B cell (primary cell): ENCODE results near the gene HES4. TPM values are rescaled to one million over a fixed set of nuclear protein-coding genes. Genes with fewer than 3 reads are reported as not detected.
A peak's percentile ranks its signal among the peaks of the same experiment; 100 is the strongest.
"Not testable (repeated sequence)": the region's sequence is repeated elsewhere in the genome, so short reads cannot be mapped to it uniquely, and the experiment has no call there.

ENCODE experiments used
- ATAC-seq: fragments of 200-7000 bp; cut with Tn5 transposase; one replicate; pipeline ENCODE4 v1.10.0; 2021; ENCODE audit warnings: low read depth, mild to moderate bottlenecking, moderate number of reproducible peaks, moderate library complexity
- CTCF ChIA-PET: fragments of 350-600 bp; sonication (Branson Sonifier 250); formaldehyde crosslinking; loops from one replicate; lab custom pipeline; 2021; ENCODE audit warnings: antibody characterized with exemption, inconsistent platforms; lab: Charles Lee
- POLR2A ChIA-PET: fragments of 350-600 bp; sonication (Branson Sonifier 250); formaldehyde crosslinking; loops from one replicate; lab custom pipeline; 2021; ENCODE audit warnings: antibody characterized with exemption; lab: Charles Lee
- DNase-seq: peaks from one replicate; pipeline ENCODE4 v3.0.0; 2013
- H2AFZ ChIP-seq: 2 replicates; pipeline ENCODE4 v1.6.1; 2012; ENCODE audit warnings: mild to moderate bottlenecking, low read depth, low read length; ENCODE audit not compliant: insufficient read depth, poor library complexity, severe bottlenecking
- H3K27ac ChIP-seq, 2 donors: 1 replicate in 1 of 2; 2 replicates in 1 of 2; pipeline ENCODE4 v1.5.1; 2012 to 2013; ENCODE audit warnings: low read length in 2 of 2, mild to moderate bottlenecking in 2 of 2, moderate library complexity in 1 of 2
- H3K27me3 ChIP-seq, 4 experiments: fragments of 200-600 bp in 1 of 4; sonication (generic) in 1 of 4; replicated peaks in 1 of 4; 1 replicate in 2 of 4; 2 replicates in 2 of 4; pipeline versions ENCODE4 v1.6.1 to v1.7.0; 2013 to 2016; ENCODE audit warnings: low read length in 3 of 4, mild to moderate bottlenecking in 2 of 4, mixed read lengths in 1 of 4, moderate library complexity in 1 of 4; ENCODE audit not compliant: insufficient read depth in 4 of 4, control insufficient read depth in 3 of 4; ENCODE audit errors: control extremely low read depth in 1 of 4
- H3K36me3 ChIP-seq, 2 experiments: replicated peaks in 1 of 2; 1 replicate in 1 of 2; 2 replicates in 1 of 2; pipeline versions ENCODE4 v1.6.1 to v1.7.1; 2013; ENCODE audit warnings: low read length in 1 of 2; ENCODE audit not compliant: insufficient read depth in 2 of 2, control insufficient read depth in 1 of 2; ENCODE audit errors: control extremely low read depth in 1 of 2, extremely low read depth in 1 of 2
- H3K4me1 ChIP-seq, 2 donors: fragments of 200-600 bp in 1 of 2; sonication (generic) in 1 of 2; 1 replicate in 1 of 2; 2 replicates in 1 of 2; pipeline versions ENCODE4 v1.5.1 to v1.6.1; 2013 to 2017; ENCODE audit warnings: low read length in 2 of 2; ENCODE audit not compliant: control insufficient read depth in 2 of 2, insufficient read depth in 2 of 2
- H3K4me2 ChIP-seq: replicated peaks from 2 replicates; pipeline ENCODE3; 2012; ENCODE audit warnings: mild to moderate bottlenecking, low read depth, low read length; ENCODE audit not compliant: poor library complexity, severe bottlenecking
- H3K4me3 ChIP-seq, 5 experiments: fragments of 200-600 bp in 1 of 5; sonication (generic) in 1 of 5; 1 replicate in 3 of 5; 2 replicates in 2 of 5; pipeline versions ENCODE4 v1.5.1 to v1.7.0; 2011 to 2016; ENCODE audit warnings: low read length in 4 of 5, mild to moderate bottlenecking in 4 of 5, low read depth in 2 of 5, control low read depth in 1 of 5, moderate library complexity in 1 of 5; ENCODE audit not compliant: insufficient read depth in 1 of 5; ENCODE audit errors: control extremely low read depth in 1 of 5, extremely low read depth in 1 of 5
- H3K79me2 ChIP-seq: fragments of 200-600 bp; sonication (generic); one replicate; pipeline ENCODE4 v1.6.0; 2016; ENCODE audit warnings: low read length; ENCODE audit not compliant: control insufficient read depth, insufficient read depth
- H3K9ac ChIP-seq: fragments of 200-600 bp; sonication (generic); 2 replicates; pipeline ENCODE4 v1.6.1; 2017; ENCODE audit warnings: mild to moderate bottlenecking, low read length, moderate library complexity
- H3K9me3 ChIP-seq, 3 donors: one replicate each; pipeline versions ENCODE4 v1.6.1 to v1.7.1; 2013; ENCODE audit warnings: low read length in 2 of 3; ENCODE audit not compliant: control insufficient read depth in 2 of 3, insufficient read depth in 1 of 3; ENCODE audit errors: control extremely low read depth in 1 of 3
- H4K20me1 ChIP-seq: 2 replicates; pipeline ENCODE4 v1.6.0; 2012; ENCODE audit warnings: mild to moderate bottlenecking, low read length; ENCODE audit not compliant: insufficient read depth, control insufficient read depth, poor library complexity, severe bottlenecking
- H3K27ac Mint-ChIP-seq: one replicate; pipeline ENCODE4 v1.8.0; 2021; ENCODE audit warnings: mixed read lengths
- H3K27me3 Mint-ChIP-seq: one replicate; pipeline ENCODE4 v1.8.0; 2021; ENCODE audit warnings: mixed read lengths
- H3K4me1 Mint-ChIP-seq: one replicate; pipeline ENCODE4 v1.8.0; 2021; ENCODE audit warnings: mixed read lengths
- H3K4me3 Mint-ChIP-seq: one replicate; pipeline ENCODE4 v1.8.0; 2021; ENCODE audit warnings: mixed read lengths
- H3K9me3 Mint-ChIP-seq: one replicate; pipeline ENCODE4 v1.8.0; 2022; ENCODE audit warnings: mixed read lengths; ENCODE audit not compliant: insufficient read depth
- EZH2 ChIP-seq: IDR thresholded peaks from 2 replicates; pipeline ENCODE4 v1.6.1; 2012; ENCODE audit warnings: borderline replicate concordance, low read depth, mild to moderate bottlenecking, moderate library complexity, low read length; ENCODE audit not compliant: insufficient read depth, poor library complexity, severe bottlenecking
- WGBS: methylation state at CpG from one replicate; pipeline ENCODE4 v1.1.5; 2013; ENCODE audit warnings: missing lambda C conversion rate; ENCODE audit not compliant: insufficient coverage; 5-methylcytosine and 5-hydroxymethylcytosine counted together
- intact Hi-C: fragments of 100-400 bp; cut with micrococcal nuclease; formaldehyde crosslinking; loops from one replicate; pipeline ENCODE4 v1.10.0; 2022
- polyA plus RNA-seq: library from polyadenylated mRNA; depleted of rRNA; stranded (reverse); fragments of >200 nt; gene quantifications from 2 replicates; pipeline ENCODE4 v1.2.3, GENCODE V29; 2012
- total RNA-seq, 2 donors: library from RNA; stranded (reverse); fragments of 120-200 nt in 1 of 2; gene quantifications; 1 replicate in 1 of 2; 2 replicates in 1 of 2; pipeline versions ENCODE4 v1.2.3 to v1.2.4, GENCODE V29; 2013 to 2022
- TF ChIP-seq, protein P1 (sequence below): fragments of 200-600 bp; IDR thresholded peaks from one replicate; pipeline ENCODE4 v1.8.0; 2022; ENCODE audit warnings: antibody characterized with exemption, mild to moderate bottlenecking

Gene HES4
- total and polyA plus RNA-seq, 2 donors (not counting 1 experiment from before 2014, with no cell fraction given), result 3.2 to 4.5 TPM

DNA sequence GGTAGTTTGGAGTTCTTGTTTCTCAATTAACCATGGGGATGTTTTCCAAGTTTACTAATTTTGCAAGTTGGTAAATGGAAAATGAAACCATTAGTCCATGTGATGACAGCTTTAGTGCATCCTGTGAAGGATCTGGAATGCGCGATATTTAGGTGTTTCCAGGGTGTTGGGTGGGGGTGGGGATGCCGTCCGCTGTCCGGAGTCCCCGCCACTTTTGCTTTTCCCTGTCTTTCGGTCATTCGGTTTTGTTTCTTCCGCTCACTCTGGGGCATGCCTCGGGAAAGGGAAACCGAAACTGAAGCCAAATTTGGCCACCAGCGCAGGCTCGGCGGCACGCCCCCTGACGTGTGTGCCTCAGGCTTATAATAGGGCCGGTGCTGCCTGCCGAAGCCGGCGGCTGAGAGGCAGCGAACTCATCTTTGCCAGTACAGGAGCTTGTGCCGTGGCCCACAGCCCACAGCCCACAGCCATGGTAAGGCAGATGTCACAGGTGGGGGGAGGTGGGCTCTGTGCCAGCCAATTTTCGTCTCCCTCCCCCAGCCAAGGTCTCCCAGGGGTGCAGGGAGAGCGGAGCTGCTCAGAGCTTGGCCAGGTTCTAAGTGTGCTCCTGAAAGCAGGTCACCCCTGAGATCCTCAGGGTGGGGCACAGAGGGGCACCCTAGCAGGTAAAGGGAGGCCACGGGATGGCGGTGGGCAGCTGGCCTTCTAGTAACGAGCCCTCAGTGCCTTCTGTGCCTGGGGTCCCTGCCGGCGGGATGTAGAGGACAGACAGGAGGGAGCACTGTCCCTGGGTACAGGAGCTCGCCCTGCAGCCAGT lies 13.4 kb upstream of the HES4 start, which contains the start of gene ISG15:
ISG15 (plus strand) TSS at position 393 of the 817 bp plus-strand sequence; CDS start at position 470, 77 bp downstream.
- peak within 1 kb of the TSS; percentile 79 for H3K9ac ChIP-seq
- peak within 1 kb of the TSS; percentile 68 to 94 (median 75) for H3K4me3 ChIP-seq
- ChIA-PET POLR2A (interaction anchor here (0.7 to 1.5 kb wide), 6 partner anchors 11 to 267 kb away, joined by 3 to 9 read pairs (median 4); partner anchors contain the start of genes HES4 and UBE2J2), CTCF (interaction anchor here (0.6 to 2.0 kb wide), 7 partner anchors 9 to 51 kb away, joined by 3 to 13 read pairs (median 4); no protein-coding TSS in a partner anchor)
- peaks cover 16 to 23% of the 10 kb centered on the region in 2 donors for H3K4me1 ChIP-seq
- Mint-ChIP-seq H3K4me1 (peaks cover 27% of the 10 kb centered on the region), H3K27me3 (peaks cover 6% of the 10 kb centered on the region), H3K27ac (peak within 1 kb of the TSS; percentile 98), H3K9me3 (no peaks in the 10 kb centered on the region), H3K4me3 (peak within 1 kb of the TSS; percentile 95)
- peak within 1 kb of the TSS; percentile 91 for H2AFZ ChIP-seq
- DNase-seq, result peak; percentile 91
- intact Hi-C loops, result loop anchor here (2.0 to 10.0 kb wide), 3 partner anchors 51 to 294 kb away; partner anchors contain the start of genes ACAP3, C1orf159 and PUSL1
- H3K36me3 ChIP-seq, result no peaks in the 10 kb centered on the region
- ATAC-seq, result peak; percentile 96
- H3K27ac ChIP-seq, result peak within 1 kb of the TSS; percentile 88 to 93
- 6% methylated on average over 27 of the region's 30 CpGs for WGBS
- TF ChIP-seq, protein P1, sequence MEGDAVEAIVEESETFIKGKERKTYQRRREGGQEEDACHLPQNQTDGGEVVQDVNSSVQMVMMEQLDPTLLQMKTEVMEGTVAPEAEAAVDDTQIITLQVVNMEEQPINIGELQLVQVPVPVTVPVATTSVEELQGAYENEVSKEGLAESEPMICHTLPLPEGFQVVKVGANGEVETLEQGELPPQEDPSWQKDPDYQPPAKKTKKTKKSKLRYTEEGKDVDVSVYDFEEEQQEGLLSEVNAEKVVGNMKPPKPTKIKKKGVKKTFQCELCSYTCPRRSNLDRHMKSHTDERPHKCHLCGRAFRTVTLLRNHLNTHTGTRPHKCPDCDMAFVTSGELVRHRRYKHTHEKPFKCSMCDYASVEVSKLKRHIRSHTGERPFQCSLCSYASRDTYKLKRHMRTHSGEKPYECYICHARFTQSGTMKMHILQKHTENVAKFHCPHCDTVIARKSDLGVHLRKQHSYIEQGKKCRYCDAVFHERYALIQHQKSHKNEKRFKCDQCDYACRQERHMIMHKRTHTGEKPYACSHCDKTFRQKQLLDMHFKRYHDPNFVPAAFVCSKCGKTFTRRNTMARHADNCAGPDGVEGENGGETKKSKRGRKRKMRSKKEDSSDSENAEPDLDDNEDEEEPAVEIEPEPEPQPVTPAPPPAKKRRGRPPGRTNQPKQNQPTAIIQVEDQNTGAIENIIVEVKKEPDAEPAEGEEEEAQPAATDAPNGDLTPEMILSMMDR, result no peak
- TF ChIP-seq EZH2, result no peak
- H3K27me3 ChIP-seq, result no peaks in the 10 kb centered on the region
- no peaks in the 10 kb centered on the region for H4K20me1 ChIP-seq
- H3K79me2 ChIP-seq, result peaks cover 20% of the 10 kb centered on the region
- H3K9me3 ChIP-seq, result peaks cover 0 to 8% (median 0%) of the 10 kb centered on the region in 3 donors
- peak within 1 kb of the TSS; percentile 96 for H3K4me2 ChIP-seq

DNA sequence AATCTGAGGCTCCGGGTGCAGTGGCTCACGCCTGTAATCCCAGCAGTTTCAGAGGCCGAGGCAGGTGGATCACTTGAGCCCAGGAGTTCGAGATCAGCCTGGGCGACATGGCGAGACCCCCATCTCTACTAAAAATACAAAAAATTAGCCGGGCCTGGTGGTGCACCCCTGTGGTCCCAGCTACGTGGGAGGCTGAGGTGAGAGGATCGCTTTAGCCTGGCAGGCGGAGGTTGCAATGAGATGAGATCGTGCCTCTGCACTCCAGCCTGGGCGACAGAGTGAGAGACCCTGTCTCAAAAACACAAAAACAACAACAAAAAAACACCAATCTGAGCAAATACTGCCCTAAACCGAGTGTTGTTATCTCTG lies 12.8 kb upstream of the HES4 start:
- H3K4me1 Mint-ChIP-seq, result peaks cover 27% of the 10 kb centered on the region
- H3K27me3 Mint-ChIP-seq, result peaks cover 11% of the 10 kb centered on the region
- not testable (repeated sequence) for H3K27me3 ChIP-seq, H3K9me3 Mint-ChIP-seq, H4K20me1 ChIP-seq, H3K36me3 ChIP-seq, H3K9me3 ChIP-seq, DNase-seq
- Histone ChIP-seq H2AFZ (peak overlapping the region; percentile 91), H3K9ac (peak overlapping the region; percentile 79), H3K79me2 (peaks cover 20% of the 10 kb centered on the region), H3K4me2 (peak overlapping the region; percentile 96), H3K4me3 (peak overlapping the region; percentile 68 to 94 (median 75)), H3K4me1 (peaks cover 16 to 23% of the 10 kb centered on the region in 2 donors), H3K27ac (peak overlapping the region; percentile 88 to 93)
- intact Hi-C loops, result loop anchor here (2.0 to 10.0 kb wide), 3 partner anchors 52 to 295 kb away; partner anchors contain the start of genes ACAP3, C1orf159 and PUSL1
- peak overlapping the region; percentile 98 for H3K27ac Mint-ChIP-seq
- ChIA-PET POLR2A (interaction anchor here (0.7 to 1.5 kb wide), 5 partner anchors 10 to 268 kb away, joined by 3 to 9 read pairs (median 5); partner anchors contain the start of genes HES4 and UBE2J2), CTCF (interaction anchor here (0.9 to 2.0 kb wide), 3 partner anchors 11 to 29 kb away, joined by 3 to 13 read pairs (median 13); no protein-coding TSS in a partner anchor)
- ATAC-seq, result peak; percentile 3
- H3K4me3 Mint-ChIP-seq, result peak overlapping the region; percentile 95
- WGBS, result 70% methylated on average over 3 of the region's 13 CpGs
